T-helper 9 cell (primary cell): ENCODE results near the gene ZNF407.

Experiments
- DNase-seq: peaks from one replicate; pipeline ENCODE4 v3.0.0-alpha.2; 2020

The ZNF407 gene

GRCh38 chr18:74631623-74632350 is 34.1 kb downstream of the ZNF407 start:
- DNase-seq: no peak

GRCh38 chr18:74632351-74632679 is 34.6 kb downstream of the ZNF407 start:
- no peak for DNase-seq

GRCh38 chr18:74632856-74633255 is 35.2 kb downstream of the ZNF407 start:
- no peak for DNase-seq

- no peak for DNase-seq
Observed at GRCh38 chr18:74633652-74634352, 36.1 kb downstream of the ZNF407 start.

GRCh38 chr18:74635224-74635975 is 37.7 kb downstream of the ZNF407 start:
- no peak for DNase-seq

- no peak for DNase-seq
Observed at GRCh38 chr18:74637070-74637469, 39.4 kb downstream of the ZNF407 start.

GRCh38 chr18:74638210-74638609 is 40.5 kb downstream of the ZNF407 start:
- no peak for DNase-seq

- DNase-seq: no peak
Observed at GRCh38 chr18:74644713-74645112, 47.0 kb downstream of the ZNF407 start.

GRCh38 chr18:74645679-74646078 is 48.0 kb downstream of the ZNF407 start:
- DNase-seq: no peak

GRCh38 chr18:74651327-74652128 is 53.9 kb downstream of the ZNF407 start:
- no peak for DNase-seq

- no peak for DNase-seq
Observed at GRCh38 chr18:74652392-74652988, 54.8 kb downstream of the ZNF407 start.

GRCh38 chr18:74654638-74655037 is 57.0 kb downstream of the ZNF407 start:
- DNase-seq: no peak

GRCh38 chr18:74661008-74661407 is 63.3 kb downstream of the ZNF407 start:
- DNase-seq: no peak

GRCh38 chr18:74661691-74662090 is 64.0 kb downstream of the ZNF407 start:
- no peak for DNase-seq

GRCh38 chr18:74662622-74663021 is 65.0 kb downstream of the ZNF407 start:
- DNase-seq: no peak

- no peak for DNase-seq
Observed at GRCh38 chr18:74665346-74665745, 67.7 kb downstream of the ZNF407 start.

GRCh38 chr18:74665905-74666304 is 68.2 kb downstream of the ZNF407 start:
- no peak for DNase-seq

- DNase-seq: no peak
Observed at GRCh38 chr18:74669136-74669798, 71.6 kb downstream of the ZNF407 start.

GRCh38 chr18:74672371-74672770 is 74.7 kb downstream of the ZNF407 start:
- no peak for DNase-seq

GRCh38 chr18:74674487-74674886 is 76.8 kb downstream of the ZNF407 start:
- no peak for DNase-seq

- DNase-seq: no peak
Observed at GRCh38 chr18:74679006-74679678, 81.5 kb downstream of the ZNF407 start.
